Fibroblast of skin of back (primary cell): ENCODE data around the gene RGPD3.
"Not testable (repeated sequence)": the region's sequence is repeated elsewhere in the genome, so short reads cannot be mapped to it uniquely, and the experiment has no call there.

Experiments
- DNase-seq: peaks from one replicate; pipeline ENCODE4 v3.0.0-alpha.2; 2013

RGPD3 gene

GRCh38 chr2:106479563-106479962, 11.3 kb upstream of the RGPD3 start:
- not testable (repeated sequence) for DNase-seq

- not testable (repeated sequence) for DNase-seq
Measured at GRCh38 chr2:106477647-106478046, 9.4 kb upstream of the RGPD3 start.

DNA sequence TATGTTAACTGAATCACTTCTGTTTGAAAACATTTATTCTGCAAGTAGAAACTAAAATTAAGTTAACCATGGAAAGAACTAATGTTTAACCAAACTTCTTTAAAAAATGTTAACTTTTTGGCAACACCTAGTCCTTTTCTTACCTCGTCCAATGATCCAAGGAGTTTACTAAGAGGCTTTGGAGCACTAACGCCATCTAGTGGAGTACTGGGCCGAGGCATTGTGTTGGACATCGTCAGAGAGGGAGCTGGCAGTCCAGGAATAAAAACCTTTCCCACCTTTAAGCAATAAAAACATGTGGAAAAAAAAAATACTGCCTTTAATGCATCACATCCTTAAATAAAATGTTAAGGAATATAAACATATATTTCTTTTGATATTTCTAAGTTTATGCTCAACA, 2.4 kb upstream of the RGPD3 start:
- DNase-seq, result not testable (repeated sequence)

DNA sequence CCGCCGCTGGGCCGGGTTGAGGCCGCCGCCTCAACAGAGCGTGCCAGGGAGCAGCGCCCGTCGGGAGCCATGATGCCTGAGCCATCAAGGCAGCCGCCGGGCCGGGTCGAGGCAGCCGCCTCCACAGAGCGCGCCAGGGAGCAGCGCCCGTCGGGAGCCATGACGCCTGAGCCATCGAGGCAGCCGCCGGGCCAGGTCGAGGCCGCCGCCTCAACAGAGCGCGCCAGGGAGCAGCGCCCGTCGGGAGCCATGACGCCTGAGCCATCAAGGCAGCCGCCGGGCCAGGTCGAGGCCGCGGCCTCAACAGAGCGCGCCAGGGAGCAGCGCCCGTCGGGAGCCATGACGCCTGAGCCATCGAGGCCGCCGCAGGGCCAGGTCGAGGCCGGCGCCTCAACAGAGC, 697 bp downstream of the RGPD3 start:
- not testable (repeated sequence) for DNase-seq

- not testable (repeated sequence) for DNase-seq
Measured at GRCh38 chr2:106461882-106462281, 6.3 kb downstream of the RGPD3 start.

DNA sequence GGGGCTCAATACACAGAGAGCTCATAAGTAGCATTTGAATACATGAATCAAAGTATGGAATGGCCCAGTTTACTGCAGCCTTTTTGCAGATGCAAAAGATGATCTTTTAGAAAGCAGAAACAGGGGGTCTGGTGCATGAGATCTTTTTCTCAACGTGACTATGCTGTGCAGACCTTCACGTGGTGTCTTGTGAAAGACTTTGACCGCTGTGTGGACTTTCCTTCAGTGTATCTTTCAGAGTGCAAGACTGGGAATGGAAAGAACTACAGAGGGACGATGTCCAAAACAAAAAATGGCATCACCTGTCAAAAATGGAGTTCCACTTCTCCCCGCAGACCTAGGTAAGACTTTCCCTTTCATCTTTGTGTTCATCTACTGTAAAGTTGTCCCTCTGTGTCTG, 77.5 kb downstream of the RGPD3 start:
- DNase-seq, result not testable (repeated sequence)

- not testable (repeated sequence) for DNase-seq
Measured at GRCh38 chr2:106388814-106389410, 79.3 kb downstream of the RGPD3 start.

- DNase-seq, result not testable (repeated sequence)
Measured at GRCh38 chr2:106384548-106384947, 83.7 kb downstream of the RGPD3 start.

GRCh38 chr2:106381867-106382266, 86.3 kb downstream of the RGPD3 start:
- DNase-seq, result not testable (repeated sequence)

- not testable (repeated sequence) for DNase-seq
Measured at GRCh38 chr2:106379567-106379966, 88.6 kb downstream of the RGPD3 start.

DNA sequence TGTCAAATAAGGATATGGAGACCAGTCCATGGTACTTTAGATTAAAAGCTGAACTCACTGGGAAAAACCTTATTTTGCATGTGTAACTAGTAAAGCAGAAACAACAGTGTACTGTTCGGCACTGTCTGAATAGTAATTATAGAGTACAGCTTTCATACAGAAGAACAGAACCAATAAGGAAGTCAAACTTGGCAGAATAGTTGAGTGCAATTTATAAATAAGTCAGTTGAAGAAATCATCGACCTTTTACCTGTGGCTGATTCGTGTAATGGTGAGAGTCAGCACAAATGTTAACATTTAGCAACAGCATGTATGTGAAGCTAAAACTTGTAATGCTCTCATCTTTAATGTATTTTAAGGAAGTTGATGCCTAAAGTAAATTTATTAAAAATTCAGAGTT, 99.0 kb downstream of the RGPD3 start:
- not testable (repeated sequence) for DNase-seq

DNA sequence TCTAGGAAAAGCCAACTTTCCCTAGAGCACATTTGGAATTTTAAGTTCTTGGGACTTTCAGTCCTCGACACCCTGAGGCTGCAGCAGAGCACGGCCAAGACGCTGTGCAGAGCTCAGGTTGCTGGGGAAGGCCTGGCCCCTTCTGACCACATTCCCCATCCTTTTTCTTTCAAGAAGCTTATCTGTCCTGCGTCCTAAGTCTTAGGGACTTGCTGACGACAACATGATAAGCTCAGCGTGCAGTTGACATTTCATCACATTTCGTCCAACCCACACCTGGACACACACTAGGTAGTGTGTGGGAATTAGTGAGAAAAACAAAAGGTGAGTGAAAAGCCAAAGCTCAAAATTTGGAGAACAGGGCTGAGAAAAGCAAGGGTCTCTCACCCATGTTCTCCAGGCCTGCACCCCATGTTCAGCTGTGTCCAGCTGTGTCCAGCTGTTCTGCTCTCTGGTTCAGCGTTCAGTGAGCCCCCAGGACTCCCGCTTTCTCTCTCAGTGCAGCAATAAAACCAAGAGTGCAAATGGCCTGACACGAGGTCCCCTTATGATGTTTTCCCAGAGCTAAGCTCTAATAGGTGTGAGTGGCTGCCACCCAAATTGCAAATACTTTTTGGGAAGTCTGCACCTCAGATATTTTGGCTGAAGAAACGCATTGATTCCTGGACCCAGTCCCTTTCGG, 101.9 kb downstream of the RGPD3 start:
- no peak for DNase-seq

DNA sequence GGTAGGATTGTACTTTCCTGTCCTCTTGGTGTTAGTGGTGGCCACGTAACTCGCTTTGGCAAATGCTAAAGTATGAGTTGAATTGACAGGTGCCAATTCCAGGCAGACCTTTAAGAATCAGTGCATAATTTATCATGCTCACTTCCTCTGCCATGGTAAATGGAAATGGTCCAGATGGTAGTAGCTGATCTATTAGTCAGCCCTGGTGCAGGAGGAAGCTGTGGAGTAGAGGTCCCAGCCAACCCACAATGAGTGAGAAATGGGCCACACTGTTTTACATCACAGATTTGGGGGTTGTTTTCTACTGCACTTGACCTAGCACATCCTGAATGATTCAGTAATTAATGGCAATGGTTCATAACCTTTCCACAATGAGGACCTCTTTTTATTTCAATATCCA, 104.4 kb downstream of the RGPD3 start:
- no peak for DNase-seq

- no peak for DNase-seq
Measured at GRCh38 chr2:106362789-106363188, 105.4 kb downstream of the RGPD3 start.

GRCh38 chr2:106359512-106359911, 108.7 kb downstream of the RGPD3 start:
- no peak for DNase-seq

GRCh38 chr2:106358521-106358920, 109.7 kb downstream of the RGPD3 start:
- peak; percentile 72 for DNase-seq

GRCh38 chr2:106358081-106358480, 110.1 kb downstream of the RGPD3 start:
- DNase-seq, result no peak

DNA sequence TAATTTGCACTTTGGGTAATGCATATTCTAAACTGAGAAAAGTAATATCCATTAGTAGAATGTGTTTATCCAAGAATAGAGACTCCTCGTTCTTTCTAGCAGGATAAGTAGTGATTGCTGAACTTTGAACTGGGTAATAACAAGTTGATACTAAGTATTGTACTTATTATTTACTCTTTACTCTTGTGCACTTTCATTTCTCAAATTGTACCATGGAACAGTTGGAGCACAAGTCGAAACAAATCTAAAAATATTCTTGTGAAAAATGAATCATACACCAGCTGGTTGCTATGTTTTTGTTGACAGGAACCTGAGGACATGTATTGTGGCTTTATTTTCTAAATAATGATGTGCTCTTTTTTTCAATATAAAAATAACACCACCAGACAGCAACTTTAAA, 111.9 kb downstream of the RGPD3 start:
- DNase-seq, result no peak

- DNase-seq, result no peak
Measured at GRCh38 chr2:106353676-106354075, 114.5 kb downstream of the RGPD3 start.

GRCh38 chr2:106350980-106351379, 117.2 kb downstream of the RGPD3 start:
- DNase-seq, result no peak

GRCh38 chr2:106344302-106344701, 123.9 kb downstream of the RGPD3 start:
- DNase-seq, result no peak

DNA sequence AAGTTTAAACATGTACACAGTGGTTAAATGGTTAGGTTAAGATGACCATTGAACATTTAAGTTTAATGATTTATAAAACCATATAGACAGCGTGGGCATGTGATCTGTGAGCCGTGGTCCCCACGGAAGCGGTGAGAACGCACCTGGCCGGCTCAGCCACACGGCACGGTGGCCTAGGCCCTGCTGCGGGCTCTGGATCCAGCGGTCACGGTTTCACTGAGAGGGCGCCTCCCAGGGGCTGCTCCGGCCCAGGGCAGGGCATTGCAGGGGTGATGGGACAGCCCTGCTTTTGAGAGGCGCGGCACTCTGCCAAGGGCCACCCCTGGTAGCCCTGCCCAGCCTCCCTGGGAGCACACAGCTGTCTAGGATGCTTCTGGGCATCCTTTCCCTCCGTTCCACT, 124.9 kb downstream of the RGPD3 start:
- no peak for DNase-seq

- DNase-seq, result no peak
Measured at GRCh38 chr2:106342831-106343251, 125.4 kb downstream of the RGPD3 start.

GRCh38 chr2:106341666-106342065, 126.5 kb downstream of the RGPD3 start:
- DNase-seq, result no peak
